Stimulated activated CD4-positive, alpha-beta T cell treated with anti-CD3 and anti-CD28 coated beads, Interleukin-1b, Interleukin-23, amount 100 ng/mL, for 24 hours (primary cell): ENCODE data around the gene BPTF.
"Not testable (repeated sequence)": the region's sequence is repeated elsewhere in the genome, so short reads cannot be mapped to it uniquely, and the experiment has no call there.

Experiments
- DNase-seq, 4 experiments: peaks; one replicate each; pipeline ENCODE4 v3.0.0-alpha.2; 2020; ENCODE audit warnings: low read depth in 4 of 4, low spot score in 1 of 4

Gene BPTF

GRCh38 chr17:67970783-67971182 lies 145.5 kb downstream of the BPTF start:
- DNase-seq: no peak

GRCh38 chr17:67974185-67974584 lies 148.9 kb downstream of the BPTF start:
- DNase-seq: no peak

- DNase-seq: no peak
These were observed 149.3 kb downstream of the BPTF start for GRCh38 chr17:67974598-67975066.

GRCh38 chr17:67976306-67976705 lies 151.0 kb downstream of the BPTF start:
- not testable (repeated sequence) for DNase-seq

GRCh38 chr17:67980456-67980855 lies 155.2 kb downstream of the BPTF start:
- no peak for DNase-seq

GRCh38 chr17:67980883-67981282 lies 155.6 kb downstream of the BPTF start:
- not testable (repeated sequence) for DNase-seq

- no peak for DNase-seq
These were observed 156.8 kb downstream of the BPTF start for GRCh38 chr17:67982034-67982640.

GRCh38 chr17:67982686-67983382 lies 157.5 kb downstream of the BPTF start:
- DNase-seq: no peak

GRCh38 chr17:67983383-67983688 lies 158.0 kb downstream of the BPTF start:
- DNase-seq: no peak

GRCh38 chr17:67990909-67991308 lies 165.6 kb downstream of the BPTF start:
- DNase-seq: no peak

GRCh38 chr17:67992548-67993152 lies 167.3 kb downstream of the BPTF start:
- DNase-seq: no peak

- peak; percentile 36 to 73 (median 56) for DNase-seq
These were observed 168.1 kb downstream of the BPTF start for GRCh38 chr17:67993153-67993997.

- DNase-seq: no peak
These were observed 168.7 kb downstream of the BPTF start for GRCh38 chr17:67993998-67994361.

GRCh38 chr17:67994817-67995569 lies 169.7 kb downstream of the BPTF start:
- DNase-seq: no peak

- no peak for DNase-seq
These were observed 170.4 kb downstream of the BPTF start for GRCh38 chr17:67995570-67996263.

GRCh38 chr17:67996301-67997171 lies 171.2 kb downstream of the BPTF start, which contains the start of gene C17orf58:
C17orf58 (minus strand) TSS chr17:67996469; CDS start chr17:67996198, 271 bp downstream.
- DNase-seq: peak in 1 of 4 experiments; percentile 14

GRCh38 chr17:67998466-67998865 lies 173.2 kb downstream of the BPTF start:
- DNase-seq: no peak

GRCh38 chr17:67999291-67999911 lies 174.1 kb downstream of the BPTF start:
- no peak for DNase-seq

- DNase-seq: no peak
These were observed 178.9 kb downstream of the BPTF start for GRCh38 chr17:68004201-68004600.
